ENCODE measurements around the gene MICALL1.

The MICALL1 gene, protein sequence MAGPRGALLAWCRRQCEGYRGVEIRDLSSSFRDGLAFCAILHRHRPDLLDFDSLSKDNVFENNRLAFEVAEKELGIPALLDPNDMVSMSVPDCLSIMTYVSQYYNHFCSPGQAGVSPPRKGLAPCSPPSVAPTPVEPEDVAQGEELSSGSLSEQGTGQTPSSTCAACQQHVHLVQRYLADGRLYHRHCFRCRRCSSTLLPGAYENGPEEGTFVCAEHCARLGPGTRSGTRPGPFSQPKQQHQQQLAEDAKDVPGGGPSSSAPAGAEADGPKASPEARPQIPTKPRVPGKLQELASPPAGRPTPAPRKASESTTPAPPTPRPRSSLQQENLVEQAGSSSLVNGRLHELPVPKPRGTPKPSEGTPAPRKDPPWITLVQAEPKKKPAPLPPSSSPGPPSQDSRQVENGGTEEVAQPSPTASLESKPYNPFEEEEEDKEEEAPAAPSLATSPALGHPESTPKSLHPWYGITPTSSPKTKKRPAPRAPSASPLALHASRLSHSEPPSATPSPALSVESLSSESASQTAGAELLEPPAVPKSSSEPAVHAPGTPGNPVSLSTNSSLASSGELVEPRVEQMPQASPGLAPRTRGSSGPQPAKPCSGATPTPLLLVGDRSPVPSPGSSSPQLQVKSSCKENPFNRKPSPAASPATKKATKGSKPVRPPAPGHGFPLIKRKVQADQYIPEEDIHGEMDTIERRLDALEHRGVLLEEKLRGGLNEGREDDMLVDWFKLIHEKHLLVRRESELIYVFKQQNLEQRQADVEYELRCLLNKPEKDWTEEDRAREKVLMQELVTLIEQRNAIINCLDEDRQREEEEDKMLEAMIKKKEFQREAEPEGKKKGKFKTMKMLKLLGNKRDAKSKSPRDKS

DNA sequence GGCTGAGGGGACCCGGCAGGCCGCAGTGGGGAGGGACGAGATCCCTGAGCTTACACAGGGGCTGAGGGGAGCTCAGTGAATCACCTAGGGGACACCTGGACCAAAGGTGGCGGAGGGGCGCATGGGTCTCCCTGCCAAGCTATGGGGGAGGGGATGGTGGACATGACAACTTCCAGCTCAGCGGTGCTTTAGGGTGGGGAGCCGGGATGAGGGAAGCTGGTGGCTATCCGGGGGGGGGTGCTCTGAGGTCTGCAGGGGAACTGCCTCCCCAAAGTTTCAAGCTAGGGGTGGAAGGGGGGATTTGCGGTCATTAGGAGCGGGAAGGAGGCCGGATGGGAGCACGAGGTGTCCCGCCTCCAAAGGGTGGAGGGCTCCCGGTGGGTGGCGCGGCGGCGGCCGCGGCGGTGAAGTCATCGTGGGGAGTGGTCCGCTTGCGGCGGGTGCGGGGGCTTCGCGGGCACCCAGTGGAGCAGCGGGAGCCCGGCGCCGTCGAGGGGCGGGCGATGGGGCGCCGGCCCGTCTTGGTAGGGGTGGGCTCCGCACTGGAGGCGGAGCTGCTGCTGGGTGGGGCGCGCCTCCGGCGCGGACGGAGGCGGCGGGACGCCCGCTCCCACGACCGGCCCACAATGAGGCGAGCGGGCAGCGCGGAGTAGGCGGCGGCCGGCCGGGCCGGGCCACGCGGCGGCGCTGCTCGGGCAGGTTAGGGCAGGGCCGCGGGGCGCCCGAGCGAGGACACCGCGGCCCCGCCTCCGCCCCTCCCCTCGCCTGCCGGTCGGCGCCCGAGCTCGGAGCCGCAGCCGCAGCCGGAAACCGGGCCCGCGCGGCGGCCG lies at the start of gene MICALL1:
TSS of gene MICALL1 (plus strand) at position 764 of the 830 bp plus-strand sequence. CDS start 126 bp downstream, outside the sequence.
- DNase-seq, result peak; percentile 29

DNA sequence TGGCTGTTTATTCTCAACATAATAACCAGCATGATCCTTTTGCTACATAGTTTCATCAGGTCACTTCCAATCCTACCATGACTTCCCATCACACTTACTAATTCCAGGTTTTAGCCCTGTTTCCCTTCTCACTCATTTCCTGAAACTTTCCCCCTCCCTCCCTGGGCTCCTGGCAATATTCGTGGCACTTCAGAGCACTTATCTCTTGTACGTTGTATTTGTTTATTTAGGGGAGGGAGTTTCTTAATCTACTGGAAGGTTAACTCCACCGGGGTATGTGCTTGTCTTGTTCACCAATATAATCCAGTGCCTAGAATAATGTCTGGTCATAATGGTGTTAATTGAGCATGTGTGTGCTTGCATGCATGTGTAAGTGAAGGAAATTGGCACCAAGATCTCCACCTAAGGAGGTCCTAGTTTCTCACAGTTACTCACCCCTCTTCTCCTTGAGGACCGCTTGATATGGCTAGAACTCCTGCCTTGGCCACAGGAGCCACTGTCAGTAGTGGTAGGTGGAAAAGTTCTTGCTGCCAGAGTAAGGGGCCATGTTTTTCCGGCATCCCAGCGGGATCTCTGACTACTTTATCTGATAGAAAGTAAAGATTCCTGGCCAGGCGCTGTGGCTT lies 45.2 kb upstream of the MICALL1 start:
- DNase-seq, result no peak

DNA sequence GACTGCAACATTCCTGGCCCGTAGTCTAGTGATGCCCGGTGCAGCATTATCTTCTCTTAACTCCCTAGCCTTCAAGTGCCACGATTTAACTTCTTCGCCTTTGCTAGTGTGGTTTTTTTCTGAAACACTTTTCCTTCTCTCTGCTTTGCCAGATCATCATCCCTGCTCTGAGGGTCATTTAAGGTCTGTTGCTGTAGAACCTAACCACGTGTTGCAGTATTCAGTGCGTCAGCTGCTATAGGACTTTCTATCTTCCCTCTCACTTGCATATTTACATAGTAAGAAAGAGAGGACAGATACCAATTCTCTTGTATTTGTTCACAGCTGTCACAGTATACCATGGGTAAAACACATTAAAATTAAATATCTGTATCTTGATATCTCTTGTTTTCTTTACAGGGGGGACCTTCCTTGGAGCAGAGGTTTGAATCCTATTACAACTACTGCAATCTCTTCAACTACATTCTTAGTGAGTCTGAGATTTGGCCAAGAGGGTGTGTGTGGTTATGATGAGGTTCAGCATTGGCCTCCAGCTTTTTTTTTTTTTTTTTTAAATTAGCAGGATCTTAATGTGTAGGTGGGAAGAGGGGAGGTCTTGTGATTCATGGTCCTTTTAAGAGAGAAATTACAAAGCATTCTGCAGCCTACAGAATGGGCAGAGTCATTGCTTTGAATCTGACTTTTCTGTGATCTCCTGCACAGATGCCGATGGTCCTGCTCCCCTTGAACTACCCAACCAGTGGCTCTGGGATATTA lies 43.3 kb upstream of the MICALL1 start:
- no peak for DNase-seq

DNA sequence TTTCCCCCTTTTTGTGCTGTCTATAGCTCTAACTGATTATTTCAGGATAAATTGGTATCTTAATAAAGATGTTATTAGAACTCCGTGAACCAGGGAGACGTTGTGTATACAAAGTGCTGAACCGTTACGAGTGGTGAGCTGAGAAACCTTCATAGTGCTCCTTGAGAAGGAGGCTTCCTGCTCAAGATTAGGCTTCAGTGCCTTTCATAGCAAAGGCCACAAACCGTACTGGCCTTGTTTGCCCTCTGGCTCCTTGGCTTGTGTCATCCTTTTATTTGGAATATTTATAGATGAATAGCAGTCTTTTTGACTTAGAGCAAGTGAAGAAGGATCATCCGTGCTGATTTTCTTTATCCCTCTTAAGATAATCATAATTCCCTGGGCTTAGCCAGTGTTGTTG lies 40.6 kb upstream of the MICALL1 start:
- no peak for DNase-seq

DNA sequence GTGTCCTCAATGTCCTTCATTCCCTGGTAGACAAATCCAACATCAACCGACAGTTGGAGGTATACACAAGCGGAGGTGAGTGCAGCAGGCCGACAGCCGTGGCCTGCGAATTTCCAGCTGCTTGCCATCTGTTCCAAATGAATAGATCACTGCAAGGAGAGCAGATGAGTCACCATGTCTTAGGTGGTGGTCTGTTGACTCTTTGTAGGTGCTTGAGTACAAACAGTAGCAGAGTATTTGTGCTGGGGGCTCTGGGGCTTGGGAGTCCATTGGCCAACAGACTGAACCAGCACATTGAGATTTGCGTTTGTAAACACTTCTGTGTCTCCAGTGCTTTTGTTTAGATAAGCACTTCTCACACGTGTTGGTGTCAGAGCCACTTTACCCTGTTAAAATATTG lies 35.8 kb upstream of the MICALL1 start:
- peak; percentile 62 for DNase-seq

DNA sequence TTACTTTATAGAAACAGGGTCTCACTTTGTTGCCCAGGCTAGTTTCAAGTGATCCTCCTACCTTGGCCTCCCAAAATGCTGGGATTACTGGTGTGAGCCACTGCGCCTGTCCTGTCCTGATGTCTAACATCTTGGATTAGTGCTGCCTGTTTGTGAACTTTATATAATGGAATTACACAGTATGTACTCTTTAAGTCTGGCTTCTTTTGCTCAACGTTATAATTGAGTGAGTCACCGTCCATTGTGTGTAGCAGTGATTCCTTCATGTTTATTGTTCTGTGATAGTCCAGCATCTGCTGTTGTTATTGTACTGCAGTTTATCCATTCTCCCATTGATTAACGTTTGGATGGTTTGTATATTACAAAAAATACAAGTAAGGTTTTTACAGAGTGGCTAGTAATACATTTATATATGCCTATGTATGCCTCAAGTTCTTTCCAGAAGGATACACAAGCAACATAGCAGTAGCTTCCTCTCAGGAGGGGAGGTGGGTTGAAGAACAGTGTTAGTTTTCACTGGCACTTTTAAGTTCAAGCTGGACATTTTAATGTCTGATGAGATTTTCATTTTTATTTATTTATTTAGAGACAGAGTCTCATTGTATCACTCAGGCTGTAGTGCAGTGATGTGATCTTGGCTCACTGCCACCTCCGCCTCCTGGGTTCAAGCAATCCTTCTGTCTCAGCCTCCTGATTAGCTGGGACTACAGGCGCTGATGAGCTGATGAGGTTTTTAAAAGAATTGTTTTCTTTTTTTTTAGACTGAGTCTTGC lies 25.2 kb upstream of the MICALL1 start:
- DNase-seq, result no peak

DNA sequence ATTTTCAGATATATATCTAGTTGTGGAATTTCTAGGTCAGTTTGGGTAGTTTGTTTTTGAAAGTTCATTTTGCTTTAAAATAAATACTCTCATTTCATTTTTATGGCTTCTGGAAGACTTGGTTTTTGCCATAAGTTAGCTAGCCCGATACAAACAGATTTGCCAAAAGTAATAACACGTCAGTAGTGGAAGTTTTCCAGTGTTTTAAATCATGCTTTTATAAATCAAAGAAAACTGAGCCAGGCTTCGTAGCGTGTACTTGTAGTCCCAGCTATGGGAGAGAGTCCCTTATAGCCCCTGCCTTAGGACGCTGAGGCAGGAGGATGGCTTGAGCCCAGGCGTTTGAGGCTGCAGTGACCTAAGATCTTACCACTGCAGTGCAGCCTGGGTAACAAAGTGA lies 21.7 kb upstream of the MICALL1 start:
- no peak for DNase-seq

DNA sequence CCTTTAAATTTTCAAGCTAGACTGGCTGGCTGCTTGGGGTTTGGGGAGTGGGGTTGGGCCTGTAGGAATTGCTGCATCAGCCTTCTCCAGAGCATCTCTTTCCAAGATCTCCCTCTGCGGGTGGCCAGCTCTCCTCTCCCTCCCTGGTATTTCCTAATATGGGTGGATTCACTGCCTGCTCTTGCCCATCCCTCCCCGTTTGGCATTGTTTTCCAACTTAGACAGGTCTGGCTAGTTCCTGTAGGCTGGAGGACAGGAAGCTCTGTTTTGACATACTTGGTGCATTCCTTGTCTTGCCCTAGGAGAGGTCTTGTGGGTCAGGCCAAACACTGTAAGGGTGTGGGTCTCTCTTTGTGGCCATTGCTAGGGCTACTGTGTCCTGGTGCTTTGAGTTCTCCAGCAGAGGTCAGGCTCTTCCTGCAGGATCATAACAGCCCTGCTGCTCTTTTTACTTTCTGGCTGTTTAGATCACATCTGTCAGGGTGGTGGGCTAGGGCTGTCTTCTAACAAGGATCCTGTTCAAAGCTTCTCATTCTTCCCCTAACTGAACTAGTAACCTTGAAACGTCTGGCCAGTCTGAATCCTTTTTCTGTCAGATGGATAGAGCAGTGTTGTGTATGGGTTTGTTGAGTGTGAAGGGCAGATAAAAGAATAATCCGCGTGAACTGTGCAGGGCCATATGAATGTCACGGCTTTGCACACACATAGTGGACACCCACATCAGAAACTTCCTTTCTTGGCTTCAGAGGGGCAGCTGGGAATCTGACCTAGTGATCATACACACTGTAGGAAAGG lies 18.3 kb upstream of the MICALL1 start:
- DNase-seq, result no peak

DNA sequence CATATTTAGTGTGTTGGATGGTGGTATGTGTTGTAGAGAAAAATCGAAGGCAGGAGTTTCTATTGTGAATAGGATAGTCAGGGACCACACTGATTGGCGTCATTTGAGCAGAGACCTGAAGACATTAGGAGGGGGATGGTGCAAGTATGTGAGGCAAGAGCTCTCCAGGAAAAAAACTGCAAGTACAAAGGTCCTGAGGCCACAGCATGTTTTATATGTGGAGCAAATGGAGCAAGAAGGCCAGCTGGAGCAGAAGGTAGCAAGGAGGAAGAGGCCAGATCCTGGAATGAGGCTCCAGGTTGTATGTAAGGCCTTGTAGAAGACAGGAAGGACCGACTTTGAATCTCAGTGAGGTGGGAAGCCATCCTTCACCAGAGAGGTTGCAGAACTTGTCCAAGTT lies 14.2 kb upstream of the MICALL1 start:
- no peak for DNase-seq

DNA sequence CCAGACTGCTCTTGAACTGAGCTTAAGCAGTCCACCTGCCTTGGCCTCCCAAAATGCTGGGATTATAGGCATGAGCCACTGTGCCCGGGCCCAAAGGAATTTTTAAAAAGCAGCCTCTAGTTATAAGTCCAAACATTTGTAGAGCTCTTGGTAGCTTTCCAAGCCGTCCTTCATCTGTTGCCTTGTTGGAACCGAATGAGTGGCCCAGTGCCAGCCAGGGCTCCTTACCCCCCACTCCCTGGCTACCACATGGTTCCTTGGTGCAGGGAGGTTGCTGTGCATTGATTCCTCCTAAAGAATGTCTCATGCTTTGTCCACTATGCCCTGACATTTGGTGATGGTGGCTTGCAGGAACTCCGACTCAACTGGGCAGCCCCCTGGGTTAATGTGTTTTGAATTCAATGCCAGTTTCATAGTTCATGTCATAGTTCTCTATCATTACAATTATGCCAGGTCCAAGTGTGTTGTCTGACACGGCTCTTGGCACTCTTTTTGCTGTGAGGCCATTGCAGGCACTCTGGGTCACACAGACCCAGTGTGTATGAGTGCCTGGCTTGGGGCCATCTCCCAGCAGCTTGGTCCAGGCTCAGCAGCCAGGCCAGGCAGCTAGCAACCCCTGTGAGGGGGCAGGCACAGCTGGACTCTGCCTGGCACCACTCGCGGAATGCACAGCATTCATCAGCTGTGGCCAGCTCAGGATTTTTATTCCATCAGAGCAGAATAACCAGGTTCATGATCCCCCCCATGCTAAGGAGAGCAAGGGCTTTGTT lies 13.3 kb upstream of the MICALL1 start:
- DNase-seq, result no peak

DNA sequence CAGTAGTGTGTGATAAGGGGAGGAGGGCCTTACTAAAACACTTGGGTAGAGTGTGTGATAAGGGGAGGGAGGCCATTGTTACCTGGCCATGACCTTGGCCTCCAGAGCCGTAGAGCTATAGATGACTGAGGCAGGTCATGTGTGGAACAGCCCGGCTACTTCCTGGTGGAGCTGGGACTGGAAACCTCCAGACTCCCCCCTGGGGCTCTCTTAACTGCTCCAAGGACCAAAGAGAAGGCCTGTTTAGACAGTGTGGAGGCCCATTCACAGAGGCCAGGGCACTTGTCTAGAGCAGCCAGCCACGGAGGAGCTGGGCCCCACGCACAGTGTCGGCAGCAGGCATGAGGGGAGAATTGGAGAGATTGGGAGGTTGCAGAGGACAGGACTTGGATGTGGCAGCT lies 12.5 kb upstream of the MICALL1 start:
- no peak for DNase-seq

DNA sequence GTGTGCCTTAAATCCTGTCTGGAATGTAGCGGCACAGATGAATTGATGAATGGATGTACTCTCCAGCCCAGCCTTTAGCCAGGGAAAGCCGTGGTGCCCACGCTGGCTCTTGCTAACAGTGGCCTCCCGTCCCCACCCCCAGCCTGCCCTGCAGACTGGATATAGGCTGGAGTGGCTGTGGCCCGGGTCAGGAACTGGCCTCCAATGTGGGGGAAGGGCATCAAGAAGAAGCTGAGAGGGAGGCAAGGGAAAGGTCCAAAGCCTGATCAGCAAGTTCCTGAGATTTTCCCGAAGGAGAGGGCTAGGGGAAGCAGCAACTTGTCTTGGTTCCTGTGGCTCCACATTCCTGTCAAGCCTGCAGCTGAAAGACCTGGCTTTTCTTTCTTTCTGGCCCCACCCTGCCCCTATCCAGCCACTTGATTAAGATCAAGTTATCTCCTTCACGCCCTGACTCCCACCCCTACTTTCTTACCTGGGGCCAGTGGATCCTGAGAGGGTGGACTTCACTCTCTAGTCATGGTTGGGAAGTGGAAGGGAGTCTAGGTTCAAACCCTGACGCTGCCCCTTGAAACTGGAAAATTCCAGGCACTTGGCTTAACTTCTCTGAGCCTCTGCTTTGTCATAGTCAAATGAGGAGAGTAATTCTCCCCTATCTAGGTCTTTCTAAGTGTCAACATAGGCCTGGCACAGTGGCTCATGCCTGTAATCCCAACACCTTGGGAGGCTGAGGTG lies 11.0 kb upstream of the MICALL1 start:
- no peak for DNase-seq

DNA sequence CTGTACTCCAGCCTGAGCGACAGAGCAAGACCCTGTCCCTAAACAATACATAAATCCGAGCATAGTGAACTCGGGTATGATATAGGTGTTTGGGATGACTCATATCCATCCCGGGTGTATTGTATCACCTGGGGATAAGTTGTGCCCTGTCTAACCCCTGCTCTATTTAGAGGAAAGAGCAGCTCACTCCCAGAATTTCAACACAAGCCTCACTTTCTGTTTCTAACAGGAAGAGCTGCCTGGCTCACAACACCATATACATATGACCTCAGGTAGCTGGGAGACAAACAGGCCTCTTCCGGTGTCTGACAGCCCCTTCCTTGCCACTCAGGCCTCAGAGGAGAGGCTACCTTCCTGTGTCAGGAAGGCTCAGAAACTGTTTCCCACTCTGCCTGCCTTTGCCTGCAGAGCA lies 9.9 kb upstream of the MICALL1 start:
- no peak for DNase-seq

DNA sequence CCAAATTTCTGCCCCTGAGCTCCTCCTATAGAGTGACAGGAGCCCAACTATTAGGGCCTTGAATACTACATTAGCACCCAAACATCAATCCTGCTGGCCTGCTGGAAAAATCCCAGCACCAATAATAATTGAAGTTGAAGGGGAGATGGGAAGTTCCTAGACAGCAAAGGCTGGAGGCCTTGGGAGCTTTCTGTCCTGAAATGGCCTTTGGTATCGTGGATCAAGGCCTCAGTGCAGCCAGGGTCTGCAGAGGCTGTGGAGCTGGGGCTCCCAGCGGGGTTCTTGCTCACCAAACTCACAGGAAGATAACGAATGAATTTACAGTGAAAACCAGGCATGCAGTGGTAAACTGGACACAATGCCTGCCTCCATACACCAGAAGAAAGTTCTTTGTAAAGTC lies 9.2 kb upstream of the MICALL1 start:
- no peak for DNase-seq

DNA sequence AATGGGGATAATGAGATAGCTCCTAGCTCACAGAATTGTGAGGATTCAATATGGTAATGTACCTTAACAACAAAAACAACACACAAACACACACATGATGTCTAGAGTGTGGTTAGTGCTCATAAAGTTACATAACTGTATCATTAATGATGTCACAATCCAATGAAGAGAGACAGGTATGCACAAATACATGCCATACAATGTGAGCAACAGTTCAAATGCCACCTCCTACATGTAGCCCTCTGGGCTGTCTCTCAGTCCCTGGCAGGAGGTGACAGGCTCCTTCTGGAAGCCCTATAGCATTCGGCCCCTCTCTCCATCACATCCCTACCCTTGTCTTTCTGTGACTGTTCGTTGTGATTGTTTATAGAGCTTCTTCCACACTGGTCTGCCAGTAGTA lies 8.3 kb upstream of the MICALL1 start:
- DNase-seq, result no peak

DNA sequence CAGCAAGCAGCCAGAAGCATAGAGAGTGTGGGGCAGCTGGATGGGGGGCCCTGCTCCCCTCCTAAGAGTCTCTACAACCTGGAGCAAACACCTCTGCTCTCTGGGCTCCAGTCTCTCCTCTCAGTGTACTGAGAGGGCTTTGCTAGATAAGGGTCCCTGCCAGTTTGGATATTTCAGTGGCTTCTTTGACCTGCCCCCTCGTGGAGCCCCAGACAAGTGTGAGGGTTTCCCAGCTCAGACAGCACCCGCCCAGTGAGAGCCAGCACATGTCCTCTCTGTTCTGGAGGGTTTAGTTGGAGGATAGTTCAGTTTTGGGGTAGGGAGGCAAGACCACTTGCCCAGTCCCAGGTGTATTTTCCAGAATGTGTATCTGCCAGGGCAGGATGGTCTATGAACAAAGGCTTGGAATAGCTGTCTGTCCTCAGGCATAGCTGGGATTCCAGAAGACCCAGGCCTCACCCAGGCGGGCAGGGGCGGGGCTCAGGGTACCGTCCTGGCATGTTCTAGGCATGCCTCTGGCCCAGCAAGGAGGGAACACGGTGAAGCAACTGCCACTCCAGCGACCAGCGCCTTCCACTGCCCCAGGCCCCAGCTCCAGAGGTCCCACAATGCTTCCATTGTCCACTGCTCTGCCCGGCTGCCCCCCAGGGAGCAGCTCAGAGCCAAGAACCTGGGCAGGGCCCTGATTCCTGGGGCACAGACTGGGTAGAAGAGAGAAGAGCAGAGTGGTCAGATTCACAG lies 7.5 kb upstream of the MICALL1 start:
- no peak for DNase-seq

DNA sequence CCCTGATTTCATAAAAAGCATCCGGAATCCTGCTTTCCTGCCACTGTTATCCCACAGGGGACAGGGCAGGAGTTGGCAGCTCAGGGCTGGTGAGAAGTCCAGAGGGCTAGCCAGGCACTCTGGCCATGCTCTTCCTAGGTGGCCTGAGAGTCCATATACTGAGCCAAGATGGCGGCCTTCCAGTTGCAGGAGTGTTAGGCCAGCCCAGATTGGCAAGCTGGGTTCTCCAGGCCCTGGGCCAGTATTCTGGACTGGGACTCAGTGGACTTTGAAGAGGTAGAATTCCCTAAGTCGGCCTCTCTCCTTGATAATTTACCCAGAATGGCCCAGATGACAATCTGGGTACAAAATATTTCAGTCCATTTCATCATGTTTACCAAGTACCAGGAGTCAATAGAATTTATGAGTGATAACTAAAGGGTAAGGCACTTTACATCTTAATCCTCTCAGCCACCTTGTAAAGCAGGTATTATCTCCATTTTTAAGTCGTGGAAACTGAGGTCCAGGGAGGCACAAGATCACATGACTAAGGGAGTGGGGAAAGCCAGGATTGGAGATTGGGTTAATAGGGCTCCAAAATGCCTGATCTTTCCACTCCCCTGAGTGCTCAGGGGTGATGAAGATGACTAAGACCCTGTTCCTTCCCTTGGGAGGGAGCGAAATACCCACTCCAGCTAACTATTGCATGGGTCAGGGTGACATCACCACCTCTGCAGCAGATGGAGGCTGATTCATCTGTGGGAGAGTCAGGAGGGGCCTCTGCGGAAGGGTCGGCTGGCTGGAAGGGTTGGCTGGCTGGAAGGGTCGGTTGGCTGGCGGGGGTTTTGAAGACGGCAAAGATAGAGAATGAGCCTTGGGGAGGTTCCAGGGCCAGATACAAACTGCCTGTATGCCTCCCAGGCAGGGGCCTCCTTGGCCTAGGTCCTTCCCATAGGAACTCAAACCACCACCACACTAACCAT lies 1.2 kb upstream of the MICALL1 start:
- DNase-seq, result no peak
